HG03432 (cell line): ENCODE results near the gene BICRAL.
"Not testable (repeated sequence)": the region's sequence is repeated elsewhere in the genome, so short reads cannot be mapped to it uniquely, and the experiment has no call there.

ENCODE experiments used
- ATAC-seq: cut with Tn5 transposase; IDR thresholded peaks from one replicate; pipeline ENCODE4 v1.9.1; 2021; ENCODE audit warnings: mild to moderate bottlenecking, moderate library complexity; ENCODE audit not compliant: unreplicated experiment

Gene BICRAL

DNA sequence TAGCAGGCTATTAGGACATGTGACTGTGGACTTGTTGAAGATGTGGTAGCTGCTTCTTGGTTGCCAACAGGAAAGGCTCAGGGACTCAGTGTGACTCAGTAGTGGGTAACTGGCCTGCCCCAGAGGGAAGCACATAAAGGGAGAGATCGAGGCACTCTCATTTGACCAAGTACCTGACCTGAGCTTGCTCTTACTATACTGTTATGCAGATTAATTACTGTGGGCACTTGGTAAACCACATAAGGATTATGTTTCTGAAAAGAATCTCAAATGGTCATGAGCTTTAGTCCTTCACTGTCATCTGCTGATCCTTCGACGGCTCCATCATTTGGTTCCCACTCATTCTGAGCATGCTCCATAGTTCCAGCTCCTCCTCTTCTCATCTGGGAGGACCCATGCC is 49.4 kb downstream of the BICRAL start:
- ATAC-seq: no peak

DNA sequence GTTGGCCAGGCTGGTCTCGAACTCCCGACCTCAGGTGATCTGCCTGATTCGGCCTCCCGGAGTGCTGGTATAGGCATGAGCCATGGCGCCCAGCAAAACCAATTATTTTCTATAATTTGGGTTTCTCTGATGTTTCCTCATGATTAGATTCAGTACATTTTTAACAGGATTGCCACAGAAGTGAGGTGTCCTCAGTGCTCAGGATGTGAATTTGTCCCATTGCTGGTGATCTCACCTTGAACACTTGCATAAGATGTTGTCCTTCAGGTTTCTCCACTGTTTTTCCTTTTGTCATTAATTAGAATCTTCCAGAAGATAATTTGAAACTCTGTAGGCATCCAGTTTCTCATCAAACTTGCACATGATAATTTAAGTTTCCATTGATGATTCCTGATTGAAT is 52.2 kb downstream of the BICRAL start:
- ATAC-seq: no peak

GRCh38 chr6:42841844-42842584 is 60.2 kb downstream of the BICRAL start:
- ATAC-seq: no peak

- ATAC-seq: no peak
Measured at GRCh38 chr6:42845327-42845694, 63.5 kb downstream of the BICRAL start.

DNA sequence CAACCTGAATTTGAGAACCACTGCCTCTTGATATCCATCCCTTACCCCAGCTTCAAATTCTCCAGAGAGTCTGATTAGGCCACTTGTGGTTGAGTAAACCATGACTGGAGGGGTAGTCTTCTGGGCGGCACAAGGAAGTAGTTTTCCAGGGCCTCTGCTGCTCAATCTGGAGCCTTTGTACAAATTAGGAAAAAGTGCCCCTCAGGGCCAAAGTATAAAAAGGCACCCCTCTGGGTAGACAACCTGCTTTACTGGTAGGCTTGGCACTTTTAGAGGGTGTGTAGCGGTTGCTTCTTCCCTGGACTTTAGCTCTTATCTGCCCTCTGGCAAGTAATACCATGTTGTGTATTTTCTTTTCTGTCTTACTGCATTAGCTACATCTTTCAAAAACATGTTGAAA is 64.7 kb downstream of the BICRAL start:
- ATAC-seq: no peak

GRCh38 chr6:42848700-42849099 is 66.8 kb downstream of the BICRAL start:
- ATAC-seq: no peak

GRCh38 chr6:42851599-42851998 is 69.7 kb downstream of the BICRAL start:
- ATAC-seq: no peak

DNA sequence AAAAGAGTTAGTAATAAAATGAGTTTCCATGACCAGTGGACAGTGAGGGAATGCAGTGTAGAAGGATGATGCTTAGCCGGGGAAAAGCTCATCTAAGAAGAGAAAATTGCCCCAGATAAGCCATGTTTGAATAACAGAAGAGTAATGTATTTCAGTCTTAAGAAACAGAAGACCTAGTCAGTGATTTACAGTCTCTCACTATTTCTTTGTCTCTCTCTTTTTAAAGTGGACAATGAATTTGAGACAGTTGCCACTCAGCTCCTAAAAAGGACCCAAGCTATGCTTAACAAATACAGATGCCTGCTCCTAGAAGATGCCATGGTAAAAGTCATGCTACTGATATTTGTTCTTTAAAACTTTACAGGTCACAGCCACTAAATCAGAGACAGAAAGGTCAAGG is 78.2 kb downstream of the BICRAL start:
- no peak for ATAC-seq

DNA sequence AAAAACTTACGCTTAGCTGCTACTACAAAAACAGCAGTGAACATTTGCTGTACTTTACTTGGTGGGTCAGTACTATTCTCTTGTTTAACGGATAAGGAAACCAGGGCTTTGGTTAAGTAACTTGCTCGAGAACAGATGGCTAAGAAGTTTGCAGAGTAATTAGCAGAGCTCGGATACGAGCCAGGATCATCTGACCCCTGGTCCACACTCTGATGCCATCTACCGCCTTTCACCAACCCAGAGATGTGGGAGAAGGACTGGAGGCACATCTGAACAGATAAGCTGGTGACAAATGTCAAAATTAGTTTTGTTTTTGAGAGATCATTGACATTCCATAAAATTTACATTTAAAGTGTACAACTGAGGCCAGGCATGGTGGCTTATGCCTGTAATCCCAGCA is 78.6 kb downstream of the BICRAL start:
- ATAC-seq: no peak

- no peak for ATAC-seq
Measured at GRCh38 chr6:42864602-42865001, 82.8 kb downstream of the BICRAL start.

DNA sequence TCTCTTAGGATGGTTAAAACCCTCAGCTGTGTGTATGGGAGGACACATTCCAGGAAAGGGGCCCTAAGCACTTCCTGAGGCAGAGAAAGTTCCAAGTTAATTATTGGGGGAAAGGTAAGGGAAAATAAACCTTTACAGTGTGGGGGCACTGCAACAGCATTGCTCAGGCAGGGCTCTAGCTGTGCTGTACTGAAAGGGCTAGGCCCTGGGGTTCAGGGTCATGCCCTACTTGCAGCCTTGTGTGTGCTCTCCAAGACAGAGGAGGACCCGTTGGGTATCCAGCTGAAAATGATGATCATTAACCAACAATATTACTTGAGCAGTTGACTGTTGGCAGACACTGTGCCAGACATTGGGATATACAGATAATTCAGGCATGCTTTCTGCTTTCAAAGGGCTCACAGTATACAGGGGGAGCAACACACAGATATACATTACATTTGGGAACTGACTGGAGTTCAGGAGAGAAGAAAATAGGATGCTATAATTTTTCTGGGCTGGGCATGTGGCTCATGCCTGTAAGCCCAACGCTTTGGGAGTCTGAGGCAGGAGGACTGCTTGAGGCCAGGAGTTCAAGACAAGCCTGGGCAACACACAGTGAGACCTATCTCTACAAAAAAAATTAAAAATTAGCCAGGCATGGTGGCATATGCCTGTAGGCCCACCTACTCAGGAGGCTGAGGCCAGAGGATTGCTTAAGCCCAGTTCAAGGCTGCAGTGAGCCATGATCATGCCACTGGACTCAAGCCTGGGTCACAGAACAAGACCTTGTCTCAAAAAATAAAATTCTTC is 88.5 kb downstream of the BICRAL start:
- ATAC-seq: no peak

- ATAC-seq: no peak
Measured at GRCh38 chr6:42871711-42872110, 89.9 kb downstream of the BICRAL start.

- ATAC-seq: no peak
Measured at GRCh38 chr6:42873313-42873712, 91.5 kb downstream of the BICRAL start.

GRCh38 chr6:42877695-42878094 is 95.8 kb downstream of the BICRAL start:
- ATAC-seq: no peak

GRCh38 chr6:42879372-42880239 is 97.8 kb downstream of the BICRAL start, which contains the start of gene RPL7L1:
Gene RPL7L1 (plus strand): TSS chr6:42879616. CDS start chr6:42879911, 295 bp downstream.
- ATAC-seq: peak; percentile 88

DNA sequence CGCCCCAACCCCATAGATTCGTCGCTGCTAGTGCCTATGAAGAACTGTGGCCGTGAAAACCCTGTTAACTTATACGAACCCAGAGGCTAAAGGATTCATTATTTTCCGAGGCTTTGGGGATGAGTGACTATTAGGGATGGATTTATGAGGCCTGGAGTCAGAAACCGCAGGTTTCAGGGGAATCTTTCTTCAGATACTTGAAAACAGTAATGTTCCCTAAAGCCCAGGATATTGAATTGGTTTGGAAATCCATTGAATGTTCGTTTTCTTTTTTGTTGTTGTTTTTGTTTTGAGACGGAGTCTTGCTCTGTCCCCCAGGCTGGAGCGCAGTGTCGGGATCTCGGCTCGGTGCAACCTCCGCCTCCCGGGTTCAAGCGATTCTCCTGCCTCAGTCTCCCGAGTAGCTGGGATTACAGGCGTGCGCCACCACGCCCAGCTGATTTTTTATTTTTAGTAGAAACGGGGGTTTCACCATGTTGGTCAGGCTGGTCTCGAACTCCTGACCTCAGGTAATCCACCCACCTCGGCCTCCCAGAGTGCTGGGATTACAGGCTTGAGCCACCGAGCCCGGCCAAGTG is 98.5 kb downstream of the BICRAL start:
- ATAC-seq: not testable (repeated sequence)

GRCh38 chr6:42880871-42881270 is 99.0 kb downstream of the BICRAL start:
- ATAC-seq: not testable (repeated sequence)

DNA sequence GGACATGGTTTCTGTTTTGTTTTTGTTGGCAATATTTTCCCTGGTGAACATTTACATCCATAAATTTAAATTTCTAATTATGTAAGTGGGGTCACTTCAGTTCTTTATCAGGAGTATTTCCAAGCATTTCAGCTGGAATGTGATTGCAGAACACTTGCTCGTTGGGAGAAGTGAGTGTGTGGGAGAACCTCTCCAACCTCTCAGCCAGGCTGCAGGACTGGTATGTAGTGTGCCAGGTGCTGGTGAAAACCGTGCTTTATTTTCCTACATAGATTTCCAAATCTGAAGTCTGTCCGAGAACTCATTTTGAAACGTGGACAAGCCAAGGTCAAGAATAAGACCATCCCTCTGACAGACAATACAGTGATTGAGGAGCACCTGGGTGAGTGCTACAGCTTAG is 103.8 kb downstream of the BICRAL start:
- no peak for ATAC-seq

DNA sequence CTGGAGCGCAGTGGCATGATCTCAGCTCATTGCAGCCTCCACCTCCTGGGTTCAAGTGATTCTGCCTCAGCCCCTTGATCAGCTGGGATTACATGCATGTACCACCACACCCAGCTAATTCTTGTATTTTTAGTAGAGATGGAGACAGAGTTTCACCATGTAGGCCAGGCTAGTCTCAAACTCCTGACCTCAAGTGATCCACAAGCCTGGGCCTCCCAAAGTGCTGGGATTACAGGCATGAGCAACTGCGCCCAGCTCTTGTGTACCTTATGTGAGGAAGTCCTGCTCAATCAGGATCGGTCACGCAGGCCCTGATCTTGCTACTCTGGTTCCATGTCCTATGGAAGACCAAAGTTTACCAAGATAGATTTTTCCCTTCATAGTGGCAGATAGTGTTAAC is 106.3 kb downstream of the BICRAL start:
- not testable (repeated sequence) for ATAC-seq

GRCh38 chr6:42889815-42890214 is 108.0 kb downstream of the BICRAL start:
- no peak for ATAC-seq
